GM21526 (cell line): Measurements from ENCODE around the gene PTPN13.

Experiments used
- ATAC-seq: cut with Tn5 transposase; IDR thresholded peaks from one replicate; pipeline ENCODE4 v1.9.1; 2021; ENCODE audit warnings: moderate library complexity; ENCODE audit not compliant: unreplicated experiment, low FRiP score

PTPN13 gene, protein sequence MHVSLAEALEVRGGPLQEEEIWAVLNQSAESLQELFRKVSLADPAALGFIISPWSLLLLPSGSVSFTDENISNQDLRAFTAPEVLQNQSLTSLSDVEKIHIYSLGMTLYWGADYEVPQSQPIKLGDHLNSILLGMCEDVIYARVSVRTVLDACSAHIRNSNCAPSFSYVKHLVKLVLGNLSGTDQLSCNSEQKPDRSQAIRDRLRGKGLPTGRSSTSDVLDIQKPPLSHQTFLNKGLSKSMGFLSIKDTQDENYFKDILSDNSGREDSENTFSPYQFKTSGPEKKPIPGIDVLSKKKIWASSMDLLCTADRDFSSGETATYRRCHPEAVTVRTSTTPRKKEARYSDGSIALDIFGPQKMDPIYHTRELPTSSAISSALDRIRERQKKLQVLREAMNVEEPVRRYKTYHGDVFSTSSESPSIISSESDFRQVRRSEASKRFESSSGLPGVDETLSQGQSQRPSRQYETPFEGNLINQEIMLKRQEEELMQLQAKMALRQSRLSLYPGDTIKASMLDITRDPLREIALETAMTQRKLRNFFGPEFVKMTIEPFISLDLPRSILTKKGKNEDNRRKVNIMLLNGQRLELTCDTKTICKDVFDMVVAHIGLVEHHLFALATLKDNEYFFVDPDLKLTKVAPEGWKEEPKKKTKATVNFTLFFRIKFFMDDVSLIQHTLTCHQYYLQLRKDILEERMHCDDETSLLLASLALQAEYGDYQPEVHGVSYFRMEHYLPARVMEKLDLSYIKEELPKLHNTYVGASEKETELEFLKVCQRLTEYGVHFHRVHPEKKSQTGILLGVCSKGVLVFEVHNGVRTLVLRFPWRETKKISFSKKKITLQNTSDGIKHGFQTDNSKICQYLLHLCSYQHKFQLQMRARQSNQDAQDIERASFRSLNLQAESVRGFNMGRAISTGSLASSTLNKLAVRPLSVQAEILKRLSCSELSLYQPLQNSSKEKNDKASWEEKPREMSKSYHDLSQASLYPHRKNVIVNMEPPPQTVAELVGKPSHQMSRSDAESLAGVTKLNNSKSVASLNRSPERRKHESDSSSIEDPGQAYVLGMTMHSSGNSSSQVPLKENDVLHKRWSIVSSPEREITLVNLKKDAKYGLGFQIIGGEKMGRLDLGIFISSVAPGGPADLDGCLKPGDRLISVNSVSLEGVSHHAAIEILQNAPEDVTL (N-terminal part only)

GRCh38 chr4:86593688-86594558, at the start of gene PTPN13:
TSS of gene PTPN13 (plus strand) at chr4:86594315. CDS start at chr4:86635257, 40,942 bp downstream.
- ATAC-seq, result peak; percentile 96

DNA sequence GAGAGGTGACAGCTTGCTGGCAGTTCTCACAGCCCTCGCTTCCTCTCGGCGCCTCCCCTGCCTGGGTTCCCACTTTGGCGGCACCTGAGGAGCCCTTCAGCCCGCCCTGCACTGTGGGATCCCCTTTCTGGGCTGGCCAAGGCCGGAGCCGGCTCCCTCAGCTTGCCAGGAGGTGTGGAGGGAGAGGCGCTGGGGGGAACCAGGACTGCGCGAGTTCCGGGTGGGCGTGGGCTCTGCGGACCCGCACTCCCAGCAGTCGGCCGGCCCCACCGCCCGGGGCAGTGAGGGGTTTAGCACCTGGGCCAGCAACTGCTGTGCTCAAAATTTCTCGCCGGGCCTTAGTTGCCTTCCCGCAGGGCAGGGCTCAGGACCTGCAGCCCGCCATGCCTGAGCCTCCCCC, 47.0 kb upstream of the PTPN13 start:
- no peak for ATAC-seq

DNA sequence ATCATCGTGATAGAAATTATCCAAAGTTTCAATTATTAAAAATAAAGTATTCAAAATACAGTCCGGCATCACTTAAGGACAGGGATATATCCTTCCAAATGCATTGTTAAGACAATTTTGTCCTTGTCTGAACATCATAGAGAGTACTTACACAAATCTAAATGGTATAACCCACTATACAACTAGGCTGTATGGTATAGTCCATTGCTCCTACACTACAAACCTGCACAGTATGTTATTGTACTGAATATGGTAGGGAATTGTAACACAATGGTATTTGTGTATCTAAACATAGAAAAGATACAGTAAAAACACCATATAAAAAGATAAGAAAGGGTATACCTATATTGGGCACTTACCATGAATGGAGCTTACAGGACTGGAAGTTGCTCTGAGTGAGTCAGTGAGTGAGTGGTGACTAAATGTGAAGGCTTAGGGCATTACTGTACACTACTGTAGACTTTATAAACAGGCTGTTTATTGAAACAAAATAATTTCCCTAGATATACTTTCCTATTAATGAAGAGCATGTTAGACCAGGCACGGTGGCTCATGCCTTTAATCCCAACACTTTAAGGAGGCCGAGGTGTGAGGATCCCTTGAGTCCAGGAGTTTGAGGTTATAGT, 44.8 kb upstream of the PTPN13 start:
- no peak for ATAC-seq

GRCh38 chr4:86551387-86551786, 42.7 kb upstream of the PTPN13 start:
- no peak for ATAC-seq

DNA sequence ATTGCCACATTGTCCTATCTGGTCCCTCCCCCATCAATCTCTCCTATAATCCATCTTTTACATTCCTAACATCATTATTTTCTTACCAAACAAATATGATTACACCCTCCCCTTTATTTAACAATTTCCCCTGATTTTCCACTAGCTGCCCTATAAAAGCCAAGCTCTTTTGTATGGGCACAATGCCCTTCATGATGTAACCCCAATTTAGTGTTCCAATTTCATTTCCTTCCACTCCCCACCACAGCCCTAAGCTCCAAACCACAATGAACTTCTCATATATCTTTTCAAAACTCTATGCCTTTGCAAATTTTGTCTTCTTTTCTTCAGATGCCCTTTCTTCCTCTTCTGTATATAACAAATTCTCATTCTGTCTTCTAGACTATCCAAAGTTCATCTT, 39.5 kb upstream of the PTPN13 start:
- no peak for ATAC-seq

- peak; percentile 40 for ATAC-seq
Measured at GRCh38 chr4:86556791-86557415, 37.2 kb upstream of the PTPN13 start.

GRCh38 chr4:86557526-86557925, 36.6 kb upstream of the PTPN13 start:
- peak; percentile 91 for ATAC-seq

DNA sequence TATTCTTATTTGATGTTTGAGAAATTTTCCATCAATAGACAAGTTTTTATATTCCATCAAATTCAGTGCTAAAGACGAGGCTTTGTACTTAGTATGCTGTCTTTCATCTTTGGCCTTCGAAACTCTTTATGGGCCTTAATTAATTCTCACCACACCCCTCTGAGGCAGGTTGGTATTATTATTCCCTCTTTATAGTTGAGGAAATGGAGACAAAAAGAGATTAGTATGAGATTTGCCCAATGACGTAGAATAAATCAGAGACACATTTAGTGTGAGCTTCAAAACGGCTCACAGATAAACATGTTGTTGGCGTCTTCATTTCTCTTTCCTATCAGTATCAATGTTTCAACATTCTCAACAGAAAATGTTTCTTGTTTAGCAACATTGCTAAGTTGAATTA, 35.9 kb upstream of the PTPN13 start:
- ATAC-seq, result no peak

DNA sequence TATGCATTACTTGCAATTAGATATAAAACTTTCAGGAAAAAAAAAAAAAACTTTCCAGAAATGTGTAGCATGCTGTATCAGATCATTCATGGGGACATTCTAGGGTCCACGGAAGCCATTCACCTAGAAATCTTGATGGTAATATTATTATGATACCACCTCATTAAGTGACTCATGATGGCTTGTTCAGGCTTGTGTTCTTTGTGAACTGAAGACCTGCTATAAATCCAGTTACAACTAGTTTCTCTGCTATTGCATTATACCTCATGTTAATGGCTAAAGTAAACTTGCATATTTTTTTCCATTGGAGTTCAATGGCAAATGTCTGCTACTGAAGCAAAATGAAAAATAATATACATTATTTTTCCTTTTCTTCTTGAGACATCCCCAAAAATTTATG, 35.3 kb upstream of the PTPN13 start:
- ATAC-seq, result no peak

GRCh38 chr4:86560447-86560846, 33.7 kb upstream of the PTPN13 start:
- no peak for ATAC-seq

DNA sequence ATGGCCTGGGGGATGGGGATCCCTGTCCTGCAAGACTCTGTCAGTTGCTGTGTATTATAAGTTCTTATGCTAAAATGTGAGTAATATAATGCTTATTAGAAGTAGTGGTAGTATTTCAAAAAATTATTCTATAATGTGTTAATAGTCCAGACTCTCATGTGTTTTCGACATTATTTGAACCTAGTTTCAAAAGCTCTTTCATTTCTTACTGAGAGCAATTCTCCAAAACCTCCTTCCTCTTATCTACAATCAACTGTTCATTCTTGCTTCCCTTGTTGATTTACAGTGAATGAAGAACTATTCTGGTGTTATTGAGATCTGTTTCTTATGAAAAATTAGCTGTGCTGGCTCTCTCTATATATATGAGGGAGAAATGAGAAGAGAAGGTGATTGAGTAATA, 32.9 kb upstream of the PTPN13 start:
- ATAC-seq, result no peak

DNA sequence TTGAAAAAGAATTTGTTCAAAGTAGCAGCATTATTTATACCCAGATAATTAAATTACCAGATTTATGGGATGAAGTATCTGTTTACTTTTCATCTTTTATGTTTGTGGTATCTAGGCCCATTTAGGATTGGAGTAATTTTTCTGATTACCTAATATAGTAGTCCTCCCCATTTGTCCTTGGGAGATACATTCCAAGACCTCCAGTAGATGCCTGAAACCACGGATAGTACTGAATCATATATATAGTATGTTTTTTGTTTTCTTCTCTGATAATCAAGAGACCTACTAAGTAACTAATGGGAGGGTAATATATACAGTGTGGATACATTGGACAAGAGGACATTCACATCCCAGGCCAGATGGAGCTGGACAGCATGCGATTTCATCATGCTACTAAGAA, 30.7 kb upstream of the PTPN13 start:
- no peak for ATAC-seq

DNA sequence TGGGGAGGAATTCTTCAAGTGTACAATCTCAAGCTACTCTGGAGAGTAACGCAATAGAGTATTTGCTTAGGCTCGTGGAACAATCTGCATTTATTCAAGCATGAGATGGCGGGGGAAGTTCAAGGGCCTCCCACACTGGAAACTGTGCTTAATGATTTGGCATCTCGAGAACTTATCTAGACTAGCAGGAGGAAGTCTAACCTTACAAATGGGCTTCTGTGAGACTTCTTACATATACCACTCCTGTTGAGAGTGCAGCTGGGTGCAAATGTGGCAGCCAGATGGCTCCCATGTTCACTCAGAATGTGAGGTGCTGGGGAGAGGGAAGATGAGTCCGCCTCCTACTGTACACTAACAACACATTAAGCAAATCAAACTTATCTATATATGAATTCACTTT, 29.3 kb upstream of the PTPN13 start:
- peak; percentile 38 for ATAC-seq

GRCh38 chr4:86565651-86566050, 28.5 kb upstream of the PTPN13 start:
- ATAC-seq, result no peak

DNA sequence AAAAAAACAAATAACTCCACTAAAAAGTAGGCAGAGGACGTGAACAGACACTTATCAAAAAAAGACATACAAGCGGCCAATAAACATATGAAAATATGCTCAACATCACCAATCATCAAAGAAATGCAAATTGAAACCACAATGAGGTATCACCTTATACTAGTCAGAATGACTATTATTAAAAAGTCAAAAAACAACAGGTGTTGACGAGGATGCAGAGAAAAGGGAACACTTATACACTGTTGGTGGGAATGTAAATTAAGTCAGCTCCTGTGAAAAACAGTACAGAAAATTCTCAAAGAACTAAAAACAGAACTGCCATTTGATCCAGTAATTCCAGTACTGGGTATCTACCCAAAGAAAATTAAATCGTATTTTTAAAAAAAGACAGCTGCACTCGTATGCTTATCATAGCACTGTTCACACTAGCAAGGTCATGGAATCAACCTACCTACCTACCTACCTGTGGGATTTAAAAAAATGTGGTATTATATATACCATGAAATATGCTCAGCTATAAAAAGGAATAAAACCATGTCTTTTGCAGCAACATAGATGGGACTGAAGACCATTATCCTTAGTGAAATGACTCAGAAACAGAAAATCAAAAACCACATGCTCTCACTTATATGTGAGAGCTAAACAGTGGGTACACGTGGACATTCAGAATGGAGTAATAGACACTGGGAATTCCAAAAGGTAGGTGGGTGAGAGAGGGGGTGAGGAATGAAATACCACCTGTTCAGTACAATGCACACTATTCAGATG, 24.8 kb upstream of the PTPN13 start:
- ATAC-seq, result peak; percentile 58

DNA sequence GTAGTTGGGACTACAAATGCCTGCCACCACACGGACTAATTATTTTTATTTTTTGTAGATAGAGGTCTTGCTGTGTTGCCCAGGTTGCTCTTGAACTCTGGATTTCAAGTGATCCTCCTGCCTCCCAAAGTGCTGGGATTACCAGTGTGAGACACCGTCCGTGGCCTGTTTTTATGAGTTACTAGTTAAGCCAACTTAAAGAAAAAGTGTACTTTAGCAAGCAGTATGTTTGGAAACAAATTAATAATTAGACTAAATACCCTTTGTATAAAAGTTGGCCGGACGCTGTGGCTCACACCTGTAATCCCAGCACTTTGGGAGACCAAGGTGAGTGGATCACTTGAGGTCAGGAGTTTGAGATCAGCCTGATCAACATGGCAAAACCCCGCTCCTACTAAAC, 14.2 kb upstream of the PTPN13 start:
- no peak for ATAC-seq

DNA sequence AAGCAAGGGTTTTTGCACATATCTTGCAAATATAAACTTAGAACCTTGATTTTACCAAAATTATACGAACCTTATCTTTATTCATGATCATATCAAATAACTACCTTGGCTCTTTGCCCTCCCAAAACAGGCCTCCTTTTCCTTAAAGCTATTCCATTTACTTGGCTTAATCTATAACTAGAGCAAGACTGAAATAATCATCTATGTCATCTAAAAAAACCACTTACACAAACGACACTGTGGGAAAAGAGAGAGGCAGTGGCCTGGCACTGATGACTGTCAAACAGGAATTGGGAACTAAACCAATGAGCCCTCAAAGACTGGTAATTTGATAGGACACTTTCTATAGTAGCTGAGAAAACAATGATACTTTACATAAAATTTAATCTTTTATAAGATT, 11.7 kb upstream of the PTPN13 start:
- ATAC-seq, result no peak

DNA sequence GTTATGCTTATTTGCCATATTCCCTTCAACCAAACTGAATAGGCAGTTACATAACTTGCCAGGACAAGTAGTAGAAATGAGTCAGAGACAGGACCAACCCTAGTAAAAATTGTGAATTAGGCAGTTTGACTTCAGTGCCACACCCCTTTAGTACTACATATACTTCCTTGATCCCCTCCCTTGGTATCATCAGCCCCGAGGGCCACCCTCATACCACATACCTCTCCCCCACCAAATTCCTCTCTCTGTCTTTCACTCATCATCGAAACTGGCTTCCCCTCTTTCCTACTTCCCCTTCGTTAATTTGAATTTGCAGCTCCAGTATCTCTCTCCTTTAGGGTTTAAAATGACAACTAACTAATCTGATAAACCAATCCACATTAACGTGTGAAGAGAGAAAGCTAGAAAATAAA, 7.9 kb upstream of the PTPN13 start:
- no peak for ATAC-seq
